DMS114 treated with DMSO at 0.1 percent for 48 hours (cell line): Measurements from ENCODE around the gene RDH12.

Source experiments
- DNase-seq: peaks from one replicate; lab custom pipeline; 2025; ENCODE audit not compliant: unreplicated experiment; lab: John Stamatoyannopoulos, UW

The RDH12 gene

DNA sequence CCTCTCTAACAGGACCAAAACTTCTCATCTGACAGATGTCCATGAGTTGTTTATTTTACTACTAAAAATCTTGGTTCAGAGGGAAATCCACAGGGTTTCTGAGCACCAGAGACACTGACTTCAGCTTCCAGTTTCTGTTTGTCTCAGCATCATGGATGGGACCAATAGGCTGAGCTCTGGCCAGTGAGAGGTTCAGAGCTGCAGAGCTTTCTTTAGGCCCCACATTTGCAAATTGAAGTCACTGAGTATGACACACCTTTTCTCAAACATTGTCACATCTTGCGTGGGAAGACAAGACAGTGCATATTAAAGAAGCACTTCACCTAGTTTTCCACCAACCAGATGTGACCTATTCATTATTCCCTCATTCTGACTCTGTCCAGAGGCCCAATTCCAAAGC lies 45.2 kb downstream of the RDH12 start:
- no peak for DNase-seq

DNA sequence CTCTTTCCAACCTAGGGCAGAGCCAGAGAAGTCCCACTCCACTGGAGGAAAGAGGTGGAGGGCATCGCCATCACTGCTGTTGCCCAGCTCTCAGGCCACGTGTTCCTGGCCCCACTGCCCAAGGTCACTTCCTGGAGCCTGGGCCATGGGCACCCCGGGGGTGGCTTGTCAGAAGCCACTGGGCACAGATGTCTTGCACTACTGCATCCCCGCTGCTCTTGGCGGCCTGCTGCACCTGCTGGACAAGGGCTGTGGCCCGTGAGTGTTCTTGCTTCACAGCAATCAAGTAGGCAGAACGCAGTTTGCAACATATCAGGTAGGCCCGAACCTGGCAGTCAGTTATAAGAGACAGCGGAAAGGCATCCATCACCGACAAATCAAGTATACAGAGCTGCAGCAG lies 46.6 kb downstream of the RDH12 start:
- no peak for DNase-seq

DNA sequence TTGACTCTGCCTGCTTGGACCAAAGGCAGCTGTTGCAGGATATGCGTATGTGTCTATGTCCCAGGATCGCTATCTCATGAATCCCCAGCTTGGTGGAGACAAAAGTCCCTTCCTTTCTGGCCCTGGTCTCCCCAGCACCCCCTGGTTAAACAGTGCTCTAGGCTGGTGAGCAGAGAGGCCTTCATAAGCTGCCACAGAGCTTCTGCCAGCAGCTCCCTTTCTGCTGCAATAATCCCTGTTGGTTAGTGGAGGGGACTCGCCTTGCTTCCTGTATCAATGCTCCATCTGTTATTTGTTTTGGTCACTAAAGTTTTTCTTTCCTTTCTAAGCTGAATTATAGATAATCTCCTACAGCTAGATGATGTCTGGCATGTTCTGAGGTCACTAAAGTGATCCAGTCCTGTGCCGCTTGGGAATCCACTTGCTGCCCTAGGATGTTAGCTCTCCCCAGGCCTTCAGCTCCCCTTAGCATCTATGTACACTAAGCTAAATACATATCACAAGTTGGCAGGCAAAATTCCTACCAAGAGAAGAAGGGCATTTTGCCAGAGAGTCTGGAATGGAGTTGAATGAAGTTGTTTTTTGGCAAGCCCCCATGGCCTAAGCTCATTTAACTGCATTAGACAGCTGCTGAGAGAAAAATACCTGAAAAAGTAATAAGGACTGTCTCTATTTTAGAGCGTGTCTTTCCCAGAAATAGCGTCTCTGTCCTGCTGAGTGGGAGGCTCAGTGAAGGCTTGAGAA lies 47.8 kb downstream of the RDH12 start:
- no peak for DNase-seq

DNA sequence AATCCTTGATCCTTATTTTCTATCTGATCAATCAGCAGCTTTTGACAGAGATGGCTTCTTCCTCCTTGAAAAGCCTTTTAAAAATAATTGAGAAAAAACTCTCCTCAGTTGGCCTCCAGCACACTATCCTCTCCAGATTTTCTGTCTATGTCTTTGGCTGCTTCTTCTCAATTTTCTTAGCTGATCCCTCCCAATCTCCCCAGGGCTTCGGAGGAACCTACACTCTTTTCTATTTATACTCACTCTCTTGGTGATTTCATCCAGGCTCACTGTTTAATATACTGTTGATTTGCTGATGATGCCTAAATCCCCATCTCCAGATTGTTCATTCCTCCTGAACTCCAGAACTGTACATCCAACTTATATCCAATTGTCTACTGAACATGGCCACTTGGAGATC lies 54.8 kb downstream of the RDH12 start:
- no peak for DNase-seq

DNA sequence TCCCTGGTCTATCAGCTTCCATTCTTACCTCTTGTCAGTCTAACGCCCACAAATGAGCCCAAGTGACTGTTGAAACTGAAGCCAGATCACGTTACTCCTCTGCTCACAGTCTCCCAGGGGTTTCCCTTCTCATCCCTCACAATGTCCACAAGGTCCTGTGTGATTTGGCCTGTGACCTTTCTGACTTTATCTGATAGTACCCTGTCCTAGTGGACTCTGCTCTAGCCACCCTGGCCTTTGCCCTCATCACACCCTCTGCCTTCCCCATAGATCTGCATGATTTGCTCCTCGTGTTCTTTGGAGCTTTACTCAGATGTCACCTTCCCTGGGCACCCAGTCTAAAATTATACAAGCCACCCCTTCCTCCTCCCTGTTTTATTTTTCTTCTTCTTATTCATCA lies 55.5 kb downstream of the RDH12 start:
- DNase-seq: no peak

DNA sequence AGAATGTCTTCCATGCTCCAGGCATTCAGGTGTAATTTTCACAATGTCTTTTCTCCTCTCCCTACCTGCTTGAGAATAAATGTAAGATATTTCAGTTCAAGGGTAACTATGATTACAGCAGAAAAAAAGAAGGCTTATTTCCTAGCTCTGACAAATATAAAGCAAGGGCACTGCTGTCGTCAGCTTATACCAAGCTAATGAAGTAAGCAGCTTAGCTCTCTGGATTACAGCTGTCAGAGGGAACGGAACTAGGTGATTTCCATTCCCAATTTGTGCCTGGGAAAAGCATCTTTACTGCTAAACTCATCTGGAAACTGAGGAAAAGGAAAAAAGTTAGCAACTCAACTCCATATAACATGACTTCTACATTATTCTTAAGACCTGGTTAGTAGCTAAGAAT lies 58.2 kb downstream of the RDH12 start:
- DNase-seq: no peak

DNA sequence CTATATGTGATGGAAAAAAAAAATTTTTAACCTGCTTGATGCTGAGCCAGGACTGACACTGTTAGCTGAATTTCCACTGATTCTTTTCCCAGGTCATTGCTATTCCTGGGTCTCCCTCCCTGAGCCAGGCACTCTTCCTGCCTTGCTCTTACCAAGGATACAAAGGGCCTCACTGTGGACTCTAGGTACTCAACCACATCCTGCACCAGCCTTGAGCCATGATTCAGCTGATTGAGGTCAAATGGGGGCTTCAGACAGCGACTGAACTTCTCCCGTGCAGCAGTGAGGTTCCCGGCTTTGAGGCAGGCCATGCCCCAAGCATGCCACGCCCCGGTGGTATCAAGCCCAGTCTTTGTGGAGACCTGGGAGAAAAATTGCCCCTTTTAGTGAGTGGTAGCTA lies 60.4 kb downstream of the RDH12 start:
- DNase-seq: no peak

DNA sequence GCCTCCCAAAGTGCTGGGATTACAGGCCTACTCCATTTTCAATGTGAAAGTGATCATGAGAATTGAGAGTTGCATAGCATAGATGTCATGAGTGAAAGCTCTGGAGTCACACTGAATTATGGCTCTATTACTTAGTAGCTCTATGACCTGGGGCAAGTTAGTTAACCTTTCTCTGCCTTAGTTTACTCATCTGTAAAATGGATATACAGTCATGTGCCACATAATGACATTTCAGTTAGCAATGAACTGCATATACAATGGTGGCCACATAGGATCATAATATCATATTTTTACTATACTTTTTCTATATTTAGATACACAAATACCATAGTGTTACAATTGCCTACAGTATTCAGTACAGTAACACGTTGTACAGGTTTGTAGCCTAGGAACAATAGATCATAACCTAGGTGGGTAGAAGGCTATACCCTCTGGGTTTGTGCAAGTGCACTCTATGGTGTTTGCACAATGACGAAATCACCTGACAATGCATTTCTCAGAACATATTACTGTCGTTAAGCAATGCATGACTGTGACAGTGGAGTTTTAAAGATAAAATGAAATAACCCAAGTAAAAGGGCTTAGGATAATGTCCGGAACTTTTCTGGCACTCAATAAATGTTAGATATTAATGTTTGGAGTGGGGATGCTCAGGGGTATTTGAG lies 61.6 kb downstream of the RDH12 start:
- no peak for DNase-seq

DNA sequence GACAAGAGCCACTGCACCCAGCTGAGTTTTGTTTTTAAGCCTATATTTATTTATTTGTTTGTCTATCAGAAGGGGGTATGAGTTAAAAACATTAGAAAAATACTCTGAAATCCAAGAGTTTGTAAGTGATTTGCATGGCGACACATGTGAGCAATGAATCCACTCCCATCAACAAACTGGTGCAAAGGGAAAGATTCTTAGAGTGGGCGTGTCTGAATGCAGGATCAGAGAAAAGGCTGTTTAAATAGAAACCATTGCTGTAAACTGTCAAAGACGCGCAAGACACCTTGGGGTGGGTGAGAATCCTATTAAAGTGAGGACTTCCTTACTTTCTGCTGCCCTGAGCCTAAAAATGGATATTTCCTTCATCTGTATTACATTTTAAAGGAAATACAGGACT lies 62.8 kb downstream of the RDH12 start:
- DNase-seq: no peak

DNA sequence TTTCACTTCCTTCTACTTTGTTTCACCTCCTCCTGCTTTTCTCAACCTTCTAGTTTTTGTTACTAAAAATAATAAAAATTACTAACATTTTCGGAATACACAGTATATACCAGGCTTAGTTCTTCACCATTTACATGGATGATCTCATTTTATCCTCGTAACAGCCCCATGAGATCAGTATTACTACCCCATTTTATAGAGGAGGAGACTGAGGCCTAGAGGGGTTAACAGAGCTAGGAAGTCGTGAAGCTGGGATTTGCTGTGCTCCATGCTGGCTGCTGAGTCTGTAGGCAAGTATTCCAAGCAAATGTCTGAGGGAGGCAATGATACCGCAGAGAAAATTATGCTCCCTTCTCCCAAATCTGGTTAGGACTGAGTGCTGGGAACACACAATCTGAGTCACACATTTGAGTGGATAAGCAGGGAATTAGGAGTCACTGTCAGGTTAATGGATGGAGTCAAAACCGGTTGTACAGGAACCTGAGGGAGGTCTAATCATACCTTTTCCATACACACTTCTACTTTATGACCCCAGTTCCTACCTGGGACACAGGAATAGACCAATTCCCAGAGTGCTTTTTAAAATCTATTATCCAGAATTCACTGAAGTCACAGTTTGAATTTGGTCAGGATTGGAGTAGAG lies 63.6 kb downstream of the RDH12 start:
- DNase-seq: no peak

DNA sequence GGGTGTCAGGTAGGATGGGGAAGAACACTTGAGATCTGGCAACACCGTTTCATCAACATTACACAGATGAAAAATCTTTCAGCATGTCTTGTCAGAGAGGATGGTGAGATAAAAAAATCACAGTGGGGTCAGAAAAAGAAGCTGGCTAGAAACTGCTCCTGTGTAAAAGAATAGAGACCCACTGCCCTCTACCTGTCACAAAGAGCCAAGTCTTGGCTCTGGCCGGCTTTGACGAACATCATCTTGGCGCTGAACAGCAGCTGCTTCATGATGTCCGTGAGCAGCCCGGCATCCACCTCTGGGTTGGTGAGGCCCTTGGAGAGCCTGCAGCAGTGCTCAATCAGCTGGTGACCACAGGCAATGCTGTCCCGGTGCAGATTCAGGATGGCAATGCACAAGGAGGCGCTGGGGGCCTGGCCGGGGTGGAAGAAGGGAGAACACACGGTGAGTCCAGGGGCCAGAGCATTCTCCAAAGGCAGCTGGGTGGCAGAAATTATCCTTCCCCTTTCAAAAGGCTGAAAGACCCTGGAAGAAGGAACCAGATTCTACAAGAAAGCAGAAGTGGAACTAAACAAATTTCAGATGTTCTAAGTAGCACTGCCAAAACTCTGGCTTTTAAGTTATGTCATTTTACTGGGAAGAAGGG lies 64.5 kb downstream of the RDH12 start:
- no peak for DNase-seq

DNA sequence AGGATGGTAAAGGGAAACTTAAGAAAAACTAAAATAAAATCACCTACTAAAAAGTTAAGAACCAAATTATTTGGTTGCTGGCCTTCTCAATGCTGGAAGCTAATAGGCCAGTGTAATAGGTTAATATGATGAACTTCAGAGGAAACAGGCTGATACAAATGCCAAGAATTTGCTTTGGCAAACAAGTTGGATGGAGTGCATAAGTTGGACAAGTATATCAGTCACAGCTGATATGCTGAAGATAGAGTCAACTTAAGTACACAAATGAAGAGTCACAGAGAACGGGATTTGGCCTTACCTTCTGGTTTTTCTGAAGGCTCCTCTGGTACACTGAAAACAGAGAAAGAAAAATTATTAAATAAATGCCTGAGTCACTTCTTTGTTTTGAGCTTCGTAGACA lies 66.5 kb downstream of the RDH12 start:
- DNase-seq: no peak

DNA sequence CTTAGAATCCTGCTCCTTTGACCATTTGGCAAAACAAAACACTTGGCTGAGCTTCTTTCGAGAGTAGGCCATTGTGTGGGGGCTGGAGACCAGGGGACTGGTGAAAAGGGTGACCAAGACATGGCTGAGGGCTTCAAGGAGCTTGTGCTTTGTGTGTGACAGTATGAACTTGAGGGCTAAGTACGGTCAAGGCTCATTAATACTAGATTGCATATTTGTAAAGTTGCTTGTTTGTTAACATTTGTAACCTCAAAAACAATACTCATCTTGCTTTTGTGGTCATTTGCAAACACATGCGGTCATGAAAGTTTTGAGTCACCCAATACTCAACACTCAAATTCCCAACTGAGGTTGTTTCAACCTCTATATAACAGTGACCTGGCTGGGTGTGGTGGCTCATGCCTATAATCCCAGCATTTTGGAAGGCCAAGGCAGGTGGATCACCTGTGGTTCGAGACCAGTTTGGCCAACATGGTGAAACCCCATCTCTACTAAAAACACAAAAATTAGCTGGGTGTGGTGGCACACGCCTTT lies 72.2 kb downstream of the RDH12 start:
- no peak for DNase-seq

DNA sequence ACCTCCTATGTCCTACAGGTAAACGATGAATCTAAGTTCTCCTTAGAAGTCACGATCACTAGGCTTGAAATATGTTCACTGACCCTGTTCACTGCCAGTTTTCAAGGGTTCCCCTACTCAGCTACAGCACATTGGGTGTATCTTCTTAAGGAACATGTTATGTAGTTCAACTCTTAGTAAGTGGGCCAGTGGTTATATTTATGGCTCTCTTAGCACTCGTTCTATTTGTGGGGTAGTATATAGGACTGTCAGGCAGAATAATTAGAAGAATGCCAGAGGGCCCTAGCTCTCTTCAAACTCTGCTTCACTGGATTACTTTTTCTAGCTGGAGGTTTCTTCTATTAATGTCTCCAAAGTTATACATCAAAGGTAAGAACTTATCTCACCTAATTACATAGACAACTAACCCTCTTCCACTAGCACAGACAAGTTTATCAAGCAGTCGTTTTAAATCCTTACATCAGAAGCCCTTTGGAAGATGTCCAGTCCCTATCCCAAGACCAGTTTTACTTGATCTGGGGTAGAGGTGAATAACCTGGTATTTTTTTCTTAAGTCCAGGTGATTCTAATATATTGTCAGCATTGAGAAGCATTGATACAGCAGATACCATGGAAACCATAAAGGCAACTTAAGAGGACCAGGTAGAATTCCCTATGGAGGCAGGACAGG lies 75.1 kb downstream of the RDH12 start:
- no peak for DNase-seq

DNA sequence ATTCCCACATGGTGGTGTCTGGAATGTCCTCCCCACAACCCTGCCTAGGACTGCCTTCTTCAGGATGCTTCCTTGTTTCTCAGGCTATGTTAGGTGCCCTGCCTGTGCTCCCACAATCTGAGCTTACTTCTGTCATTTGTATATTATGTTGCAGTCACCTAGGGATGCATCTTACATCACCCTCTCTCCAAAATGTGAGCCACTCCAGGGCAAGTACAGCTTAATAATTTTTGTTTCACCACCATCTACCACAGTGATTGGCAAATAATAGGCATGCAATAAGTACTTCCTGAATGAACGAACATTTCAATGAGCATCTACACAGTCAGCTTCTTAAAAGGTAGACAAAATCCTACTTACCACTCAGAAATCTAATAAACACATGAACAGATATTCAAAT lies 77.1 kb downstream of the RDH12 start:
- DNase-seq: no peak

DNA sequence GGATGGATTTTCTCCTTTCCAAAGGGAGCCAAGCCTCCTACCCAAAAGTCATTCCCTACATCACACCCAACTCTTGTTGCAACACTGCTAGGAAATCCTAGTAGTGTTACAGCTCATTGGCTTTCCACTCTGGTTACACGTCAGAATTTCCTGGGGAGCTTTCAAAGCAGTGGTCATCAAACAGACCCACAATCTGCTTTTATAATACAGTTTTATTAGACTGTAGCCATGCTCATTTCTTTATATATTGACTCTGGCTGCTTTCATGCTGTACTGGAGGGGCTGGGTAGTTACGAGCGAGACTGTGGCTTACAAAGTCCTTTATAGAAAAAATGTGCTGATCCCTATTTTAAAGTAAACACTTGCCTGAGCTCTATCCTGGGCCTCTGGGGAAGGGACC lies 80.4 kb downstream of the RDH12 start:
- DNase-seq: no peak
